Muscle layer of duodenum (tissue), 2 donors: Measurements from ENCODE around the gene VPS37C.

Experiments used
- H3K27ac ChIP-seq: one replicate; pipeline ENCODE4 v1.7.0; 2013; ENCODE audit warnings: mild to moderate bottlenecking, low read length
- H3K27me3 ChIP-seq: one replicate; pipeline ENCODE4 v1.7.0; 2013; ENCODE audit warnings: low read depth, mild to moderate bottlenecking, control low read depth, low read length
- H3K36me3 ChIP-seq, 2 donors: one replicate each; pipeline ENCODE4 v1.7.0; 2013; ENCODE audit warnings: low read length in 2 of 2, control low read depth in 1 of 2, mild to moderate bottlenecking in 1 of 2; ENCODE audit not compliant: insufficient read depth in 2 of 2, control insufficient read depth in 1 of 2
- H3K4me1 ChIP-seq, 2 donors: one replicate each; pipeline ENCODE4 v1.7.0; 2013; ENCODE audit warnings: low read length in 2 of 2, mild to moderate bottlenecking in 2 of 2, control low read depth in 1 of 2, moderate library complexity in 1 of 2; ENCODE audit not compliant: insufficient read depth in 2 of 2, control insufficient read depth in 1 of 2
- H3K4me3 ChIP-seq, 2 donors: one replicate each; pipeline ENCODE4 v1.7.0; 2013; ENCODE audit warnings: low read length in 2 of 2, low read depth in 1 of 2, mild to moderate bottlenecking in 1 of 2
- H3K9me3 ChIP-seq, 2 donors: one replicate each; pipeline ENCODE4 v1.7.0; 2013; ENCODE audit warnings: low read length in 2 of 2, control low read depth in 1 of 2, mild to moderate bottlenecking in 1 of 2; ENCODE audit not compliant: control insufficient read depth in 1 of 2
- donor health status: healthy.

The VPS37C gene

GRCh38 chr11:61151545-61152252 lies 9.5 kb downstream of the VPS37C start:
- Histone ChIP-seq H3K36me3 (no peaks in the 10 kb centered on the region), H3K27ac (peak overlapping the region; percentile 65), H3K4me3 (no peak overlapping the region), H3K4me1 (peaks cover 46 to 69% of the 10 kb centered on the region in 2 donors), H3K27me3 (no peaks in the 10 kb centered on the region), H3K9me3 (peaks cover 0 to 4% of the 10 kb centered on the region in 2 donors)

GRCh38 chr11:61150706-61151544 lies 10.3 kb downstream of the VPS37C start:
- no peak overlapping the region for H3K4me3 ChIP-seq
- H3K27ac ChIP-seq = peak overlapping the region; percentile 65
- no peaks in the 10 kb centered on the region for H3K27me3 ChIP-seq
- no peaks in the 10 kb centered on the region for H3K36me3 ChIP-seq
- peaks cover 46 to 69% of the 10 kb centered on the region in 2 donors for H3K4me1 ChIP-seq
- peaks cover 0 to 4% of the 10 kb centered on the region in 2 donors for H3K9me3 ChIP-seq

GRCh38 chr11:61149624-61150615 lies 11.3 kb downstream of the VPS37C start:
- no peaks in the 10 kb centered on the region for H3K9me3 ChIP-seq
- peak overlapping the region in 1 of 2 donors; percentile 6 for H3K4me3 ChIP-seq
- peaks cover 46 to 69% of the 10 kb centered on the region in 2 donors for H3K4me1 ChIP-seq
- no peaks in the 10 kb centered on the region for H3K36me3 ChIP-seq
- H3K27ac ChIP-seq = no peak overlapping the region
- H3K27me3 ChIP-seq = no peaks in the 10 kb centered on the region

- no peaks in the 10 kb centered on the region for H3K36me3 ChIP-seq
- H3K9me3 ChIP-seq = no peaks in the 10 kb centered on the region
- H3K27ac ChIP-seq = no peak overlapping the region
- no peak overlapping the region for H3K4me3 ChIP-seq
- peaks cover 43 to 61% of the 10 kb centered on the region in 2 donors for H3K4me1 ChIP-seq
- no peaks in the 10 kb centered on the region for H3K27me3 ChIP-seq
Observed at GRCh38 chr11:61147791-61148620, 13.2 kb downstream of the VPS37C start.

GRCh38 chr11:61147271-61147670 lies 14.0 kb downstream of the VPS37C start:
- Histone ChIP-seq H3K4me1 (peaks cover 38 to 53% of the 10 kb centered on the region in 2 donors), H3K27ac (no peak overlapping the region), H3K4me3 (no peak overlapping the region), H3K27me3 (no peaks in the 10 kb centered on the region), H3K36me3 (no peaks in the 10 kb centered on the region), H3K9me3 (no peaks in the 10 kb centered on the region)

- H3K36me3 ChIP-seq = no peaks in the 10 kb centered on the region
- H3K27ac ChIP-seq = no peak overlapping the region
- H3K4me1 ChIP-seq = peaks cover 37 to 52% of the 10 kb centered on the region in 2 donors
- no peak overlapping the region for H3K4me3 ChIP-seq
- no peaks in the 10 kb centered on the region for H3K27me3 ChIP-seq
- no peaks in the 10 kb centered on the region for H3K9me3 ChIP-seq
Observed at GRCh38 chr11:61146416-61146815, 14.8 kb downstream of the VPS37C start.

GRCh38 chr11:61145228-61146005 lies 15.8 kb downstream of the VPS37C start:
- Histone ChIP-seq H3K27me3 (no peaks in the 10 kb centered on the region), H3K27ac (no peak overlapping the region), H3K4me1 (peaks cover 28 to 43% of the 10 kb centered on the region in 2 donors), H3K4me3 (no peak overlapping the region), H3K9me3 (no peaks in the 10 kb centered on the region), H3K36me3 (no peaks in the 10 kb centered on the region)

- Histone ChIP-seq H3K4me1 (peaks cover 21 to 43% of the 10 kb centered on the region in 2 donors), H3K27me3 (no peaks in the 10 kb centered on the region), H3K4me3 (no peak overlapping the region), H3K36me3 (no peaks in the 10 kb centered on the region), H3K27ac (no peak overlapping the region), H3K9me3 (no peaks in the 10 kb centered on the region)
Observed at GRCh38 chr11:61144511-61145179, 16.6 kb downstream of the VPS37C start.

GRCh38 chr11:61142424-61142823 lies 18.8 kb downstream of the VPS37C start:
- no peaks in the 10 kb centered on the region for H3K27me3 ChIP-seq
- peaks cover 6 to 13% of the 10 kb centered on the region in 2 donors for H3K36me3 ChIP-seq
- H3K4me3 ChIP-seq = no peak overlapping the region
- peaks cover 6 to 33% of the 10 kb centered on the region in 2 donors for H3K4me1 ChIP-seq
- no peaks in the 10 kb centered on the region for H3K9me3 ChIP-seq
- H3K27ac ChIP-seq = no peak overlapping the region
